A673 (cell line): ENCODE data around the gene RNF13.

Source experiments
- CTCF ChIP-seq: fragments of 300-800, 200-600 bp; sonication (generic); conservative IDR thresholded peaks from 2 replicates; pipeline ENCODE4 v1.5.1; 2017; ENCODE audit warnings: low read depth, mild to moderate bottlenecking, antibody characterized with exemption, low read length, moderate library complexity, mixed read lengths
- EZH2 ChIP-seq: fragments of 200-600 bp; sonication (generic); IDR thresholded peaks from 2 replicates; pipeline ENCODE4 v1.6.1; 2017; ENCODE audit warnings: borderline replicate concordance, low read depth, mild to moderate bottlenecking, mixed read lengths, antibody characterized with exemption, low read length; ENCODE audit not compliant: poor library complexity, severe bottlenecking

GRCh38 chr3:149781741-149782140 is 31.3 kb upstream of the RNF13 start:
- TF ChIP-seq CTCF, result no peak
- TF ChIP-seq EZH2, result no peak
